Measurements from ENCODE around the gene NRAP.

The NRAP gene

DNA sequence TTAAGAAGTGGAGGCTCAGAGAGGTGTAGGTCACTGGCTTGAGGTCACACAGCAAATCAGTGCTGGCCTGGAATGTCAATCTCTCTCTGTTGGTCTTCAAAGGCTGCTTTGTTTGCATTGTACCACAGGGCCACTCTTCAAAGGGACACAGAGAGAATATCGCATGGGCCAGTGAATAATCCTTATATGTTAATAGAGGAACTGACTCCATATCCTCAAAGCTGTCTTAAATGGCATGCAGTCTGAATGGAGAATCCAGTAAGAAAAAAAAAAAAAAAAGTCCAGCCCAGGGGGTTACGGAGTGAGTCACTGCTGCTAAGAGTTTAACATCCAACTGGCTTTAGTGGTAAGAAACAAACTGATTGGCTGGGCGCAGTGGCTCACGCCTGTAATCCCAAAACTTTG lies 54.1 kb downstream of the NRAP start:
- H3K27ac ChIP-seq, result no peak overlapping the region
- no peak for TF ChIP-seq CTCF (IDR thresholded peaks at IDR 0.05)
- TF ChIP-seq ZFX (IDR thresholded peaks at IDR 0.05; ENCODE audit: borderline replicate concordance), result no peak

DNA sequence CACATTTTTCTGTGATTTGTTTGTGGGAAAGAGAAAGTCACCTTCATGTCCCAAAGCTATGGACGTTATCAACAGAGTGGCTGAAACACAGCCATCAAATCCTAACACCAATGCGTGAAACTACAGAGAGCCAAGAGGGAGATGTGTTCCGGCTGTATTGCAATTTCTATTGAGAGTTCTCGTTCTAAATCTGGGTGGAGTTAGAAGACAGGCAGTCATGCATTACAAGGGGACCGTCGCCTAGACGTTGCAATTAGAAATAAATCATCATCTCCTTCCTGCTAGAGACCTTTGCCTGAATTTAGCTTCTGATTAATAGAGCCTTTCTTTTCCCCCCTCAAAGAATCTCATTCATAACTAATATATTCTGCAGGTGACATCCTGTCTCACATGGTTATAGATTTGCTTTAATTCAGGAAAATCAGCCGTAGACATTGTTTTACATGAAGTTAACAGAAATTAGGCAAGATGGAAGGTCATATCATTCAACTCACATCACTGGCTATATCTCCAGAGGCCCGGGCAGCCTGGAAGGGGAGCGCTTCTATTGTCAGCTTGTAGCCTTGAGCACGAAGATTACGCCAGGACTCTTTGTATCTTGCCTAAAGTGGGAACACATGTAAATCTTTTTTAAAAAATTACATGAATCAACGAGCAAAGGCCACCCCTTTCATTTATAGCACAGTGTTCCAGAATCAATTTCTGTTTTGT lies 58.4 kb downstream of the NRAP start:
- no peak overlapping the region for H3K27ac ChIP-seq
- TF ChIP-seq CTCF (IDR thresholded peaks at IDR 0.05), result no peak
- no peak for TF ChIP-seq ZFX (IDR thresholded peaks at IDR 0.05; ENCODE audit: borderline replicate concordance)

GRCh38 chr10:113604572-113604971 lies 59.3 kb downstream of the NRAP start:
- TF ChIP-seq CTCF (IDR thresholded peaks at IDR 0.05) (no peak), ZFX (IDR thresholded peaks at IDR 0.05; ENCODE audit: borderline replicate concordance) (no peak)

DNA sequence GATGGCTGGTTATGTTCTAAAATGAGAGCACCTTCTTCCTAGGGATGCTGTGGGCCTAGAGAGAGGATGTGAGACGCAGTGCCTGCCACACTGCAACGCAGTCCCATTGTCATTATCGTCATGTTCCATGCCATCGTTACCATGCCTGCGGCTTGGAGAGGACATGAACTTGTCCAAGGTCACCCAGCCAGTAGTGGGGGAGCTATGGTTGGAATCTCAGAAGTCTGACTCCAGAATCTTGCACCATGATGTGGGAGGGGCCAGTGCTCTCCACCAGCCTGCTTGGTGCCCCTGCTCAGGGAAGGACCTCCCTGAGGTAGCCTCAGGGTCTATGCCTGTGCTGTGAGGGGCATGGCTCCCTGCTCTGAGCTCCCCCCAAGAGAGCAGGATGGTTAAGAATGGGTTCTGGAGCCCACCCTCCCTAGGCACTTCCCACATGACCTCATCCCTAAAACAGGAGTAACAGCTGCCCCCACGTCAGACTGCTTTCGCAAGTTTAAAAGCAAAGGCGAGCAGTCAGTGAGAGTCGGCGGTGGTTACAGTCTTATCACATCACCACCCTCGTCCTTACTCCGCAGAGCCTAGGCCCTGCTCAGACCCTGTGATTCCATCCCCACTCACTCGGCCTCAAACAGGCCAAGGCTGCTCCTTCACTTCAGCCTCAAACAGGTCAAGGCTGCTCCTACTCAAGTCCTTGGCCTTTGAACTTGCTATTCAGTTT lies 60.6 kb downstream of the NRAP start:
- no peak overlapping the region for H3K27ac ChIP-seq
- TF ChIP-seq ZFX (IDR thresholded peaks at IDR 0.05; ENCODE audit: borderline replicate concordance) (no peak), CTCF (IDR thresholded peaks at IDR 0.05) (no peak)

More at GRCh38 chr10:113604572-113604971, 59.3 kb downstream of the NRAP start:
- H3K27ac ChIP-seq, result no peak overlapping the region

DNA sequence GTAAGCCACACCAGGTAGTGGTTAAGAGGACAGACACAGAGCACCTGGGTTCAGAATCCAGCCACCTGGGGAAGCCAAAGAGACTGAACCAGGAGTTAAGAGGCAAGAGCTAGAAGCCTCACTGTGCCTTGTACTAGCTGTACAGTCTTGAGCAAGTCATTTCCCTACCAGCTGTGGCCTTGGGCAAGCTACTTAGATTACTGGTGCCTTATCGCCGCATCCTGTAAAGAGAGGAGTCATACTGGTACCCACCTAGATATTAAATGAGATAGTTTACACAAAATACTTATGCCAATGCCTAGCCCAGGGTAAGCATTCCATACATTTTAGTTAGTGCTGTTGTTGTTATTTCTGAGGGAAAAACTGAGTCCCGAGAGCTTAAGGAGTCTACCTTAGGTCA lies 63.3 kb downstream of the NRAP start:
- H3K27ac ChIP-seq, result no peak overlapping the region
- TF ChIP-seq ZFX (IDR thresholded peaks at IDR 0.05; ENCODE audit: borderline replicate concordance) (no peak), CTCF (IDR thresholded peaks at IDR 0.05) (no peak)

- no peak for TF ChIP-seq CTCF (IDR thresholded peaks at IDR 0.05)
- no peak for TF ChIP-seq ZFX (IDR thresholded peaks at IDR 0.05; ENCODE audit: borderline replicate concordance)
- H3K27ac ChIP-seq, result no peak overlapping the region
Observed at GRCh38 chr10:113594652-113595051, 69.2 kb downstream of the NRAP start.

GRCh38 chr10:113592380-113592779 lies 71.5 kb downstream of the NRAP start:
- H3K27ac ChIP-seq, result no peak overlapping the region
- TF ChIP-seq ZFX (IDR thresholded peaks at IDR 0.05; ENCODE audit: borderline replicate concordance) (no peak), CTCF (IDR thresholded peaks at IDR 0.05) (no peak)

Measured in 22Rv1 (cell line).